ENCODE results near the gene PAGE4.

- TF ChIP-seq CTCF (IDR thresholded peaks at IDR 0.05) = no peak
- no peak for TF ChIP-seq ZFX (IDR thresholded peaks at IDR 0.05; ENCODE audit: borderline replicate concordance)
Observed at GRCh38 chrX:49842621-49843020, 13.5 kb downstream of the PAGE4 start.
